Neural cell (in vitro differentiated cells): Measurements from ENCODE around the gene ERC2.

Experiments
- EZH2 ChIP-seq: fragments of 200-600, 300-800 bp; shearing (Covaris generic), sonication (generic); IDR thresholded peaks from 2 replicates; pipeline ENCODE4 v1.6.1; 2014; ENCODE audit warnings: antibody characterized with exemption, low read length, borderline replicate concordance, mild to moderate bottlenecking; ENCODE audit not compliant: insufficient read depth, poor library complexity, severe bottlenecking
- MXI1 ChIP-seq: fragments of 450-650 bp; conservative IDR thresholded peaks from 2 replicates; pipeline ENCODE4 v1.6.1; 2014; ENCODE audit warnings: antibody characterized with exemption, mild to moderate bottlenecking; ENCODE audit not compliant: poor library complexity, severe bottlenecking
- POLR2AphosphoS5 ChIP-seq: IDR thresholded peaks from 2 replicates; pipeline ENCODE4 v1.6.1; 2012
- SMC3 ChIP-seq: fragments of 450-650 bp; conservative IDR thresholded peaks from 2 replicates; pipeline ENCODE4 v1.6.1; 2014; ENCODE audit warnings: antibody characterized with exemption, mild to moderate bottlenecking, moderate library complexity; ENCODE audit not compliant: poor library complexity
- TAF1 ChIP-seq: IDR thresholded peaks from 2 replicates; pipeline ENCODE4 v1.6.1; 2012; ENCODE audit warnings: low read depth
- TF ChIP-seq, protein P1 (sequence below): fragments of 450-650 bp; IDR thresholded peaks from 2 replicates; pipeline ENCODE4 v1.5.1; 2014; ENCODE audit warnings: antibody characterized with exemption, mild to moderate bottlenecking, moderate library complexity; ENCODE audit not compliant: poor library complexity, severe bottlenecking
- TF ChIP-seq, protein P2 (sequence below): IDR thresholded peaks from 2 replicates; pipeline ENCODE4 v1.6.1; 2012; ENCODE audit warnings: borderline replicate concordance

DNA sequence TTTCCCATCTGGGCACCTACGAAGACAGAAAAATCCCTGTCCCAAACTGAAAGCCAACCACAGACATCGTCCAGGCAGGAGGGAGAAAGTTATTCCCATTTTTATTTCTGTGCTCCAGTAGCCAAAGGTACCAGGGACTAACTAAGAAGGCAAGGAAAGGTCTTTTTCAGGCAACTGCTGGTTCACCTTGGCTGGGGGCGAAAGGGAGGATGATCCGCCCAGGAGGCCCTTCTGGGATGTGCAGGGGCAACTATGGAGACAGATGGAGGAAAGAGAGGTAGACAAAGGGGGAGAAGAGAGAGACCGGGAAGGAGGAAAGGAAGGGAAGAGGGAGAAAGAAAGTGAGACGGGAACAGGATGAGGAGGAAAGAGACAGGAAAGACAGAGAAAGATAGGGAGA lies 994.5 kb downstream of the ERC2 start:
- TF ChIP-seq, protein P1, sequence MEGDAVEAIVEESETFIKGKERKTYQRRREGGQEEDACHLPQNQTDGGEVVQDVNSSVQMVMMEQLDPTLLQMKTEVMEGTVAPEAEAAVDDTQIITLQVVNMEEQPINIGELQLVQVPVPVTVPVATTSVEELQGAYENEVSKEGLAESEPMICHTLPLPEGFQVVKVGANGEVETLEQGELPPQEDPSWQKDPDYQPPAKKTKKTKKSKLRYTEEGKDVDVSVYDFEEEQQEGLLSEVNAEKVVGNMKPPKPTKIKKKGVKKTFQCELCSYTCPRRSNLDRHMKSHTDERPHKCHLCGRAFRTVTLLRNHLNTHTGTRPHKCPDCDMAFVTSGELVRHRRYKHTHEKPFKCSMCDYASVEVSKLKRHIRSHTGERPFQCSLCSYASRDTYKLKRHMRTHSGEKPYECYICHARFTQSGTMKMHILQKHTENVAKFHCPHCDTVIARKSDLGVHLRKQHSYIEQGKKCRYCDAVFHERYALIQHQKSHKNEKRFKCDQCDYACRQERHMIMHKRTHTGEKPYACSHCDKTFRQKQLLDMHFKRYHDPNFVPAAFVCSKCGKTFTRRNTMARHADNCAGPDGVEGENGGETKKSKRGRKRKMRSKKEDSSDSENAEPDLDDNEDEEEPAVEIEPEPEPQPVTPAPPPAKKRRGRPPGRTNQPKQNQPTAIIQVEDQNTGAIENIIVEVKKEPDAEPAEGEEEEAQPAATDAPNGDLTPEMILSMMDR, result no peak
- TF ChIP-seq EZH2 (no peak), POLR2AphosphoS5 (no peak), SMC3 (no peak), MXI1 (no peak), TAF1 (no peak)
- TF ChIP-seq, protein P2, sequence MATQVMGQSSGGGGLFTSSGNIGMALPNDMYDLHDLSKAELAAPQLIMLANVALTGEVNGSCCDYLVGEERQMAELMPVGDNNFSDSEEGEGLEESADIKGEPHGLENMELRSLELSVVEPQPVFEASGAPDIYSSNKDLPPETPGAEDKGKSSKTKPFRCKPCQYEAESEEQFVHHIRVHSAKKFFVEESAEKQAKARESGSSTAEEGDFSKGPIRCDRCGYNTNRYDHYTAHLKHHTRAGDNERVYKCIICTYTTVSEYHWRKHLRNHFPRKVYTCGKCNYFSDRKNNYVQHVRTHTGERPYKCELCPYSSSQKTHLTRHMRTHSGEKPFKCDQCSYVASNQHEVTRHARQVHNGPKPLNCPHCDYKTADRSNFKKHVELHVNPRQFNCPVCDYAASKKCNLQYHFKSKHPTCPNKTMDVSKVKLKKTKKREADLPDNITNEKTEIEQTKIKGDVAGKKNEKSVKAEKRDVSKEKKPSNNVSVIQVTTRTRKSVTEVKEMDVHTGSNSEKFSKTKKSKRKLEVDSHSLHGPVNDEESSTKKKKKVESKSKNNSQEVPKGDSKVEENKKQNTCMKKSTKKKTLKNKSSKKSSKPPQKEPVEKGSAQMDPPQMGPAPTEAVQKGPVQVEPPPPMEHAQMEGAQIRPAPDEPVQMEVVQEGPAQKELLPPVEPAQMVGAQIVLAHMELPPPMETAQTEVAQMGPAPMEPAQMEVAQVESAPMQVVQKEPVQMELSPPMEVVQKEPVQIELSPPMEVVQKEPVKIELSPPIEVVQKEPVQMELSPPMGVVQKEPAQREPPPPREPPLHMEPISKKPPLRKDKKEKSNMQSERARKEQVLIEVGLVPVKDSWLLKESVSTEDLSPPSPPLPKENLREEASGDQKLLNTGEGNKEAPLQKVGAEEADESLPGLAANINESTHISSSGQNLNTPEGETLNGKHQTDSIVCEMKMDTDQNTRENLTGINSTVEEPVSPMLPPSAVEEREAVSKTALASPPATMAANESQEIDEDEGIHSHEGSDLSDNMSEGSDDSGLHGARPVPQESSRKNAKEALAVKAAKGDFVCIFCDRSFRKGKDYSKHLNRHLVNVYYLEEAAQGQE, result no peak
